GM18519 (cell line): ENCODE results near the gene ILKAP.

Experiments used
- ATAC-seq: cut with Tn5 transposase; IDR thresholded peaks from one replicate; pipeline ENCODE4 v1.9.1; 2021; ENCODE audit warnings: mild to moderate bottlenecking, moderate library complexity; ENCODE audit not compliant: unreplicated experiment, low FRiP score

ILKAP gene

DNA sequence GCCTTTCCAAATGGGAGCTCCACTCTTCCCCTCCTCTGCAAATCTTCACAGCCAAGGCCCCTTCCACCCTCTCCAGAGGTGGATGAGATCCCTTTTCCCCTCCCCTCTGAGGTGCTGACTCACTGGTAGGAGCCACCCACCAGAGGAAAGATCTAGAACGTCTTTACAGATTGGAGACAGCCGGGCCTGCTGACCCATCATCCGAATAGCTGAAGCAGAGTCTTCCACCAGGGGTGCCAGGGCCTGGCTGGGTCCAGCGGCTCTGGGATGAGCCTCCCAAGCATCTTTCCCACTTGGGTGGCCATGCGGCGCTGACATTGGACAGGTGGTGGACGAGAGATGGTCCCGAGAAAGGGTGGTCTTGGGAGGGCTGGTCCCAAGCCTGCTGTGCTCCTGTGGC is 35.7 kb downstream of the ILKAP start:
- no peak for ATAC-seq

GRCh38 chr2:238167344-238167715 is 36.2 kb downstream of the ILKAP start:
- no peak for ATAC-seq

GRCh38 chr2:238166391-238167343 is 36.8 kb downstream of the ILKAP start:
- no peak for ATAC-seq

DNA sequence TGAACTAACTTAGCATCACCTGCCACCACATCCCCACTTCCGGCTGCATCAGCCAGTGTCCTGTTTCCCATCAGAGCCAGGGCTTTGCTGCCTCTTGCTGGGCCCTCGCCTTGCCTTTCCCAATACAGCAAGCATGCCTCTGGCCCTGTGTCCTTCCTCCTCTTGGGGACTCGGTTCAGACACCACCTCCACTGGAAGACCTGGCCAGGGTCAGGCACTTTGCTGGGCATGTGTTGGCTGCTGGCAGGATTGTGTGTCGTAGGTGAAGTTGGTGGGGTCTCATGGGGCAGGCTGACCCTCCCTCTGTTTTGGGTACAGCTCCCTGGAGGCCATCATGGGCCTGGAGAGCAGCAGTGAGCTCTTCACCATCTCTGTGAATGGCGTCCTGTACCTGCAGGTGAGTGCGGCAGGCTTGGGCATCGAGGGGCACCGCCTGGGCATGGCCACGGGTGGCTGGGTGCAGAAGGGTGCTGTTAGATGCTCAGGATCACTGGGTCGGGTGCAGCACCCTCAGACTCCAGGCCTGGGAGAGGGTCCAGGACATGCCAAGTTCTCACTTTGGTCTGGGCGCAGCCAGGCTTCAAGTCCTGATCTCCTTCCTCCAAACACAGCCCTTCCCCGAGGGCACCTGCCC is 38.1 kb downstream of the ILKAP start:
- ATAC-seq: no peak

- ATAC-seq: no peak
Measured at GRCh38 chr2:238164906-238165287, 38.6 kb downstream of the ILKAP start.

DNA sequence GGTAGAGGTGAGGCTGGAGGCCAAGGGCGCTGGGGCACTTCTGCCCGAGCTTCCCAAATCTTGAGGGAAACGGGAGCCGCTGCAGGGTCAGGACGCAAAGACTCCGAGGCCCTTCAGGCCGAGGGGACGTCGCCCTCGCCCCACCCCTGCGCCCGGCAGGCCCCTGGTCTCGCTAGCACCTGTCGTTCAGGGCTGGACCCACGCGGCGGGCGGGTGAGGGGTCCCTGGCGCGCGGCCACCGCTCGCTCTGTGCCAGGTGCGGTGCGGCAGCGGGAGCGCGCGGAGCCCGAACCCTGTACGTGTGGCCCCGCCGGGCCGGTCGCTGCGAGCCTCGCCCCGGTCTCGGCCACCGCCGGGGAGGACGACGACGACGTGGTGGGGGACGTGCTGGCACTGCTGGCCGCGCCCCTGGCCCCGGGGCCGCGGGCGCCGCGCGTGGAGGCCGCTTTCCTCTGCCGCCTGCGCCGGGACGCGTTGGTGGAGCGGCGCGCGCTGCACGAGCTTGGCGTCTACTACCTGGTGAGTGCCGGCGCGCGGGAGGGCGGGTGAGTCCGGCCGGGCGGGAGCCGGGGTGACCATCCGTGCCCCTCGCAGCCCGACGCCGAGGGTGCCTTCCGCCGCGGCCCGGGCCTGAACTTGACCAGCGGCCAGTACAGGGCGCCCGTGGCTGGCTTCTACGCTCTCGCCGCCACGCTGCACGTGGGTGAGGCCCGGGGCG is 39.9 kb downstream of the ILKAP start:
- ATAC-seq: no peak

- no peak for ATAC-seq
Measured at GRCh38 chr2:238162846-238163441, 40.6 kb downstream of the ILKAP start.

- no peak for ATAC-seq
Measured at GRCh38 chr2:238162251-238162845, 41.1 kb downstream of the ILKAP start.

GRCh38 chr2:238161291-238162051 is 42.0 kb downstream of the ILKAP start:
- ATAC-seq: no peak

GRCh38 chr2:238160206-238161129 is 43.0 kb downstream of the ILKAP start:
- no peak for ATAC-seq

DNA sequence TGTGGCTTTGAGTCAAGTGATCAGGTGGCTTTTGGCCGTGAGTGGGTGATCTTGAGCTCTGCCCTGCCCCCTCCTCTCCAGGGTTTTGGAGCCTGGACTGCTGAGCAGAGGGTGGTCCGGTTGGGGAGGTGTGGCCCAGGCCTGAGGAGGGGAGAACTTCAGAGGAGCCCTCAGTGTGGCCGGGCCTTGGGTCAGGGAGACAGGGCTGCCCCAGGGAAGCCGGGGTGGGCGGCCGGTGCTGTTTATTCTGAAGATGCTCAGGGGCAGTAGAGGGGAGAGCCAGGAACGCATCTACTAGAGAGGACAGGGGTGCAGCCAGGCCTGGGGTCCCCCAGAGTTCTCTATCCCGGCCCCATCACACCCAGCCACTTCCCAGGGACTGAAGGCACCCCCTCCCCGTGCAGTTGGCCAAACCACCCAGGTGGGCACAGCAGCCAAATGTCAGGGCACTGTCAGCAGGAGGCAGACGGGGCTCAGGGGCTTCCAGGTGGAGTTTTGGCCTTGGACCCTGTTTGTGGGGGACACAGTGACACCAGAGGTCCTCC is 43.8 kb downstream of the ILKAP start:
- ATAC-seq: no peak

DNA sequence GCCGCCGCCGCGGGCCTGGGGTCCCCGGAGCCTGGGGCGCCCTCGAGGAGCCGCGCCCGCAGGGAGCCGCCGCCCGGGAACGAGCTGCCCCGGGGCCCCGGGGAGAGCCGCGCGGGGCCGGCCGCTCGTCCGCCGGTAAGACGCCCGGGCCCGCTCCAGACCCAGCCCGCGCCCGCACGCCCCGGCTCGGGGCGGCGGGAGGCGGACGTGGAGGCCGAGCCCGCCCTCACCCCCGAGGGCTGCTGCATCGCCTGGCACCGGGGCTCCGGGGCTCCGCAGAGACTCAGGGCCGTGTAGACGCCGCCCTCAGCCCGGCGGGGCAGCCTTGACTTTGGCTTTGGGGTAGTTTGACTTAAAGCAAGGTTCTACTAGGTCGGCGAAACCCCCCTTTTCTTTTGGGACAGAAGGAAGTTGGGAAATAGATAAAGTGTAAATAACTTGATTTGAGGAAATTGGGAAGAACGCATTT is 44.4 kb downstream of the ILKAP start:
- ATAC-seq: no peak

DNA sequence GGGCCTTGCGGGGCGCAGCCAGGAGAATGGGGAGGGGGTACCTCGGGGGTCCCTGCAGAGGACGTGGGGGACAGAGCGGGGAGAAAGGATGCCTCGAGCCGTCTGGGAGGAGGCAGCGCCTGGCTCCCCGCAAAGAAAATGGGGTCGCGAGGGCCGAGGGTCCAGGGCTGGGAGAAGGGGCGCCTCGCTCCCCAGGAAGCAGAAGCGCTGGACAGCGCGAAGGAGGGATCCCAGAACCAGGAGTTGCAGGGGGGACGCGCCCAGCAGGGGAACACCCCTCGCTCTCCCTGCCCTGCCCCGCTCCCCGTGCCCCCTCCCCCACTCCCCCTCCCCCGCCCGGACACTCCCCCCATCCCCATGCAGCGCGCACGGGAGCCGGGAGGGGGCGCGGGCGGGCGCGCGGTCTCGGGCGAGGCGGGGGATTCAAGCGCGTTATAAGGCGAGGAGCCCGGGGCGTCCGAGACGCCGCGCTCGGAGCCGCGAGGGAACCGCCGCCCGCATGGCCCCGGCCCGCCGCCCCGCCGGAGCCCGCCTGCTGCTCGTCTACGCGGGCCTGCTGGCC is 44.9 kb downstream of the ILKAP start, which contains the start of gene ERFE:
ERFE (plus strand) TSS at position 462 of the 562 bp plus-strand sequence; CDS start at position 500, 38 bp downstream.
- no peak for ATAC-seq

DNA sequence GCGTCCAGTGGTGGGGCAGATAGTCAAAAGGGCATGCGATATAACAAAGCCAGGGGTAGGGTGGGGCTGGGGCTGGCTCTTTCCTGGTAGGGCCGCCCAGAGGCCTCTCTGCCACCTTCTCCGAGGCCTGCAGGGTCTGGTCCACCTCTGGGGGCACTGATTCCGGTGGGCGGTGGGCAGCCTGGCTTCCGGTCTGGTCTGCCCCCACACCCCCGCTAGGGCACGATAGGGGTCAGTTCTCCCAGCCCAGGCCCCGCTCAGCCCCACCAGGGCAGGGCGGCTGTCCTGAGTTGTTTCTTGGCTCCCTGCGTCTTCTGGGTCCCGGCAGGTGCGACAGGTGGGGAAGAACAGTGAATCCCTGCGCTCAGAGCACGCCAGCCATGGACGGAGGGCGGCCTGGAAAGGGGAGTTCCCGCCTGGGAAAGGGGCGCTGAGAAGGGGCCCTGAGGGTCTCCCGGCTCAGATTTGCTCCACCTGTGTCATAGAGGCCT is 45.4 kb downstream of the ILKAP start:
- ATAC-seq: no peak

GRCh38 chr2:238157506-238158017 is 45.9 kb downstream of the ILKAP start:
- ATAC-seq: no peak

- no peak for ATAC-seq
Measured at GRCh38 chr2:238155761-238156694, 47.5 kb downstream of the ILKAP start.
